LHCN-M2 (cell line): ENCODE data around the gene HIC1. TPM values are rescaled to one million over a fixed set of nuclear protein-coding genes. Genes with fewer than 3 reads are reported as not detected.

Experiments
- DNase-seq: peaks from one replicate; pipeline ENCODE4 v3.0.0-alpha.2; 2012; ENCODE audit warnings: low read depth
- total RNA-seq: library from RNA; depleted of rRNA; stranded (reverse); fragments of >200 nt; gene quantifications from 2 replicates; pipeline ENCODE4 v1.2.3, GENCODE V29; 2014

The HIC1 gene
- total RNA-seq, 1 experiment from 2014 or later, result 8.8 TPM

DNA sequence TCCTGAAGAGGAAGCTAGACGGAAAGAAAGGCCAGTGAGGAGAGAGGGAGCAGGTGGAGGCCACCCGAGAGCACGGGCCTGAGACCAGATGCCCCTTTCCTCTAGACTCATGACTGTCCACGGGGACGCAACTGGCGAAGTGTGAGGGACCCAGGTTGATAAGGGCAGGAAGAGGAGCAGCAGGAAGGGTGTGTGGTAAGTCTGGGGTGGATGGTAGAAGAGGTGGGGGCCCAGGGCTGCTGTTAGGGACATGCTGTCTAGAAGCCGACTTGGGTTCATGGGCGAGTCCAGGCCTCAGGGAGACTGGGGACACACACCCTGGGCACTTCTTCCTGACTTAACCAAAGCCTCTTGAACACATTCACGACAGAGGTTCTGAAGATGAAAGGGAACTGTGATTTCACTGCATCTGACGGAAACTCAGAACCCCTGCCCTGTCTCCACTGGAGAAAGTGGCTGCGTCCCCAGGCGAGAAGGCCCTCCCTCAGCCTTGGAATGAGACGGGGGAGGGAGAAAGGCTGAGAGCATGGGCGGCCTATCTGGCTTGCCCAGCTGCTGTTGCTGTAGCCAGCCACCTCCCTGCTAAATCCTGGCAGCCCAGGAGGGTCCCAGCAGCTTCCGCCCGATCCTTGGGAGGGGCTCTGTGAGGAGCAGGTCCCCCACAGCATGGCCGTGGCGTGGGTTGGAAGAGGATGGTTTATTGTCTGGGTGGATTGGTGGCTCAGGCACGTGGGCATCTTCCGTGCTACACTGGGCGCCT is 6.0 kb downstream of the HIC1 start:
- DNase-seq, result no peak

DNA sequence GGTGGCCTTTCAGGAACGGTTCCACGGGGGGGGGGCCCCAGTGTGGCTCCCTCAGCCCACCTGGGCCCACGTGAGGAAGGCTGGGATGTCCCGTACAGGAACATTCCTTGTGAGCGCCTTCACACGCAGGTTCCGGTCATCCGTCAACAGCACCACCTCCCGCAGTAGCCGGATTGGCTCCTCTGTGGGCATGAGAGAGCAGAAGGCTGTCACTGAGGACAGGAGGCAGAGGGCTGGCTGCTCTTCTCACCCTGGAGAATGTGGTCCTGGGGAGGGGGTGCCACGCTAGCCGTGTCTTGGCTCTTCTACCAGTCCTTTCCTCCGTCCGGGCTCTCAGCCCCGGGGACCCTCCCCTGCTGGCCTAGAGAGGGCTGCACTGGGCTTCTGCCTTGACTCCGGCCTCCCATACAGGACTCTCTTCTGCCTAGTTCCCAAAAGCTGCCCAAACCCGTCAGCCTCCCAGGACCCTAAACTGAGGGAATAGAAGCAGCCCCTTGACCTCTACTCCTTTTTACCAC is 6.6 kb downstream of the HIC1 start:
- no peak for DNase-seq

DNA sequence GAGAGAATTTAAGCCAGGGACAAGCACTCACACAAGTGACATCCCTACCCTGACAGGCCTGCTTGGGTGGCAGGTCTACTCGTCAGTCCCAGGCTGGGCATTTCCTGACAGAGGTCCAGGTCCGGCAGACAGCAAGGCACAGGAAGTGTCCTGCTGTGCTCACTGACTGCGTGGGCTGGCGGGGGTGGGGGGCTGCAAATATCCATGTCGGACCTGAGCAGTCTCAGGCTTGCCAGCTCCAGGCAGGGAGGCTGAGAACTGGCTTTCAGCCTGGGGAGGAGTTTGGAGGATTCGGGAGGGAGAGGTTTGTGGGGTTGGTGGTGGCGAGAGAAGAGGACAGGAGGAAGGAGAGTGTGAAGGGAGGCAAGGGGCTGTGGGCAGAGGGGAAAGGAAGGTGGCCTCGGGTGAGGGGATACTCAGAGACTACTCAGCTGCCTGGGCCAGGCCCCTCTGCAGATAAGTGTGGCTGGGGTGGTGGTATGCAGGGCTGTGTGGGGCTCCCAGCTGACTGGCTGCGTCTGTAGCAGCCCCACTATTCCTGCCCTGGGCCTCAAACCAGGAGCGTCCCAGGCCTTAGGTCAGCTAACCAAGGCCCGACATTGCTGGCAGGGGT is 7.8 kb downstream of the HIC1 start:
- no peak for DNase-seq

DNA sequence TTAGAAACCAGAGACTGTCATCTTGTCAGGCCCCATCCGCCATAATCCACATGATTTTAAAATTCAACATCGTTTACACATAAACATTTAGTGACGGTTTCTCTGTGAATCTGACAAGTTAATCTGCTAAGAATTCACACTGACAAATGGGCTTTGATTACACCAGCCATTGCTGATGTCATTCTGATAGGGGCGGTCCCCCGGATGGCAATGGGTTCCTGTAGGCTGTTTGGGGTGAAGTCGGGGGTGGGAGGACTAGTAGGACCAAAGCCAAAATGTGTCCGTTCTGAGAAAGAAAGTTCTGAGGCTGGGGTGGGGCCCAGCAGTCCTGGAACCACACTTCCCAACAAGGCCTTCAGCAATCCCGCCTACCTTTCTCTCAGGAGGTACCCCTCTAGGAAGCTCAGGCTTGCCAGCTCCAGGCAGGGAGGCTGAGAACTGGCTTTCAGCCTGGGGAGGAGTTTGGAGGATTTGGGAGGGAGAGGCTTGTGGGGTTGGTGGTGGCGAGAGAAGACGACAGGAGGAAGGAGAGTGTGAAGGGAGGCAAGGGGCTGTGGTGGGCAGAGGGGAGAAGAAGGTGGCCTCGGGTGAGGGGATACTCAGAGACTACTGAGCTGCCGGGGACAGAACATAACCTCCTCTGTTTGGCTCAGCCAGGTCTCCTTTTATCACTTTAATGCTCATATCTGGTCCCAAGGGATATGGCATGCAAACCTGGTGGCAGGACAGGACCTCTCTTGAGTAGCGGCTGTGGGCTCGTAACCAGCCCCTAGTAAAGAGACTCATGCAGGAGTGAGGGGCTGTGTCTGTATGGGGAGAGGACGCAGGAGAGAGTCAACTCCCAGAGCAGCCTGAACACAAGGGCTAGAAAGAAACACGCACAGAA is 8.6 kb downstream of the HIC1 start:
- DNase-seq, result no peak

DNA sequence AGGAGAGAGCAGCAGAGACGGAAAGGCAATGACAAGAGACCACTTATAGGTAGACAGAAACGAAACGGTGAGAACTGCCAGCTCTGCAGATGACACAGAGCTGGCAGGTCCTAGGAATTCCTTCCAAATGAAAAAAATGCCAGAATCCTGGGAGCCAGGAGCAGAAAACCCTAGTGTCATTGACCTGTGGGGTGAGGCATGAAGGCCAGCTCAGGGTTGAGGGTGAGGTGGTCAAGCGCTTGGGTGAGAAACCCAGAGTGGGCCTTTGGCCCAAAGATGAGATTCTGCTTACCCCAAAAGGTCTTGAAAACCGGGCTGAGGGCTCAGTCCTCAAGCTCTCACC is 9.2 kb downstream of the HIC1 start:
- no peak for DNase-seq

DNA sequence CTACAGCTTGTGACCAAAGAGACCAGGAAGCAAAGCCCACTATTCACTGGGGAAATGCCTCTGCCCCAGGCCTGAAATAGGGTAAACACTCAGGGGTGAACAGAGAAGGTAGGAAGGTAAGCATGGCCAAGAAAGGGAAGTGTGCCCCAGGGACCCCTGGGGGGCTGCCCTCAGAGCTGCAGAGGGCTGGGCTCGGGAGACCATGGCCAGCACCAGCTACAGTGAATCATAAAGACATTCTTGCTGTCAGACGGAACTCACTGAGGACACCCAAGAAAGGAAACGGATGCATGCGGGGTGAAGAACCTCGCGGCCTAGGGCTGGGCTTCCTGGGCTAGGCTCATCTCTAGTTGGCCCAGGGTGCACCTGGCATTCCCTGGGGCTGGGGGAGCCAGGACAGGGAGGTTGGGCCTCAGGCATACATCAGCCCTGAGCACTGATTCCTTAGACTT is 9.6 kb downstream of the HIC1 start:
- DNase-seq, result no peak

DNA sequence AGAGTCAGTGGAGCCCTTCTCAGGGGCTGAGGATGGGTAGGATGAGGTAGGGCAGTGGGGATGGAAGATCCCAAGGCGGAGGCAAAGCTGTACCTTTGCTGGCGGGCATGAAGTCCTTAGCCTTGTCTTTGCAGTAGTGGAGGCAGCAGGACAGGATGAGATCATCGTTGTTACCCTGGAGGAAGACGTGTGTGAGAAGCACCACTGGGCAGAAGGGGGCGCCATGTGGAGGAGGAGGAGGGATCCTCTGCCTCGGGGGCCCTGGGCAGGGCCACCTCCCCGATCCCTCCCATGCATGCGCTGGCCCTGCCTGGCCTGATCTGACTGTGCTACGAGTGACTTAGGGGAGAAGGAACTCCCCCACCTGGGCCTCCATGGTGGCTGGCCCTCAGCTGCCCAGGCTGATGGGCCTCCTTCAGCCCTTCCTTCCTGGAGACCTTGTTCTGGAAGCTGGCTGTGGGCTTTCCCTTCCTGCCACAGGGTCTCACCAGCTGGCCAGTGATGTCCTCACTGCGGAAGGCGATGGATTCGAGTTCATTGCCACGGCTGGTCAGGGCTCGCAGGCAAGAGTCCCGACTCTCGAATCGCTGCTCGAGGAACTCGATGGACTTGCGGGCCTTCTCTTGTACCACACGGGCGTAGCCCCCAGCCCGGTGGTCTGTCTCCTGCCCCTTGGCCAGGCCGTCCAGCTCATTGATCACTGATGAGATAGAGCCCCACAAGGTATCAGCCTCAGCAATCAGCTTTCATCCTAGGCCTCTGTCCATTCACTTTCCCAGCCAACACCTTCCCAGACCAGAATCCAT is 10.3 kb downstream of the HIC1 start:
- no peak for DNase-seq

DNA sequence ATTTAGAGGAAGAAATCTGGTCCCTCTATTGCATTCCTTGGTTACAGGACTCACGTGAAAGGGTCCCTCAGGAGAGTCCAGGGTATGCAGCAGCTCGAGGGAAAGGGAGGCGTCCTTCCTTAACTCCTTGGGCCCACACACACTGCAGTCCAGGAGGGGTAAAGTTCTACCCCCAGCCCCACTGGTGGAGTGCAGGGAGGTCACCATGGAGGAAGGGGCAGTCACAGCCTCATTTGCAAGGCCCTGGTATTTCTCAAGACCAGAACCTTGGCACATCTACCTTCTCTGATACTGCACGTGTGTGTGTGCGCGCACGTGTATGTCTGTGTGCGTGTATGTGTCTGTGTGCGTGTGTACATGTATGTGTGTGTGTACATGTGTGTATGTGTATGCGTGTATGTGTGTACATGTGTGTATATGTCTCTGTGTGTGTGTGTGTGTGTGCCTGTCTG is 11.1 kb downstream of the HIC1 start:
- DNase-seq, result no peak

DNA sequence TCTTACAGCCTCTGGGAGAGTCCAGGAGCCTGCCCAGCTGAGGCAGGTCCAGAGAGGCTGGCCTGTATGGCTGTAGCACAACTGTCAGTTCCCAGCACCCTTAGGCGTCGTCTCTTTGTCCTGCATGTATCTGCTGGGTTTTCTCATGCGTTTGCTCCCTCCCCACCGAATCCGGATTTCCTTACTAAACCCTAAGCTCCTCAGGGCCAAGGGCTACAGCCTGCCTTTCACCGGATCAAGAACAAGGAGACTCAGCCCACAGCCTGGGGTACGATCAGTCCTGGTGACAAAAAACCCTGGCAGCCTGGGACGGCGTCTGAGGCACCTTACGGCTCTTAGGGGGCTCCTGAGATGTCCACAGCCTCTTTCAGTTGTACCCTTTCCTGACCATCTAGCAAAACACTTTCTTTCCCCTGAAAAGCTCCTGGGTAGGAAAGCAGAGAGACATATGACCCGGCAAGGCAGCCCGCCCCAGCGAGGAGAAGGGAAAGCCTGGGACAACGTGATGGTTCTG is 12.2 kb downstream of the HIC1 start:
- DNase-seq, result no peak

DNA sequence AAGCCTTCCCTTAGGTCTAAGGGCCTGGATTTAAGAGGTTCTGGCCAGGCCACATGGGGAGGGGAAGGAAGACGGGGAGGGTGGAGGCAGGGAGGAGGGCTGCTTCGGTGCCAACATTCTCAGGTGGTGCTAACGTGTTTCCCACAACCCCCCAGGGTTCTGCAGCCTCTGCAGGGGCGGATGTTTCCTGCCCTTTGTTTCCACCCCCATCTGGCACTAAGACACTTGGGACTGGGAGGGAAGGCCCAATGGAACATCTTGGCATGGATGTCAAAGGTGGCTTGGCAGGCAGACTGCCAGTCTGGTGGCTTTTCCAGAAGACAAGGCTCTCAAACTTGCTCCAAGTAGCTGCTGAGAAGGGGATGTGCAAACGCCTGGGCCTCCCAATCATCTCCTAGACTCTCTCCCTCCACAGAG is 12.7 kb downstream of the HIC1 start:
- no peak for DNase-seq

DNA sequence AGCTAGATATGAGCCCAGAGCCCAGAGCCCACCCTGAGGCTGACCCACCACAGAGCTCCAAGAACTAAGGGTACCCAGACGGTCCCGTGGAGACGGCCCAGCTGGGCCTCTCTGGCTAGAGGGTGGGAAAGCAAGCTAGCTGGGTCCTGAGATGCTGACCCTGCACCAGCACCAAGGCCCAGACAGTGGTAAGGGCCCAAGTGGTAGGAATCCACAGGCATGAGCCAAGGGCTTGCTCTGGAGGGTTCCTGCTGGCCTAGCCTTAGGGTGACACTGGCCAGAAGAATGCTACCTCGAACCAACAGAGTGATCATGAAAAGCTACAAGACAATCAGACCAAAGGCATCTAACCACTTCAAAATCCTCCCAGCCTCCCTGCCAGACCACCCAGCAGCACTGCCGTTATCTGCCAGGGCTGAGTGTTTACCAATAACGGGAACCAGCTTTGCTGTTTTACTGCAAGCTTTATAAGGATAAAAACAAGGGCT is 13.2 kb downstream of the HIC1 start:
- DNase-seq, result peak; percentile 66

DNA sequence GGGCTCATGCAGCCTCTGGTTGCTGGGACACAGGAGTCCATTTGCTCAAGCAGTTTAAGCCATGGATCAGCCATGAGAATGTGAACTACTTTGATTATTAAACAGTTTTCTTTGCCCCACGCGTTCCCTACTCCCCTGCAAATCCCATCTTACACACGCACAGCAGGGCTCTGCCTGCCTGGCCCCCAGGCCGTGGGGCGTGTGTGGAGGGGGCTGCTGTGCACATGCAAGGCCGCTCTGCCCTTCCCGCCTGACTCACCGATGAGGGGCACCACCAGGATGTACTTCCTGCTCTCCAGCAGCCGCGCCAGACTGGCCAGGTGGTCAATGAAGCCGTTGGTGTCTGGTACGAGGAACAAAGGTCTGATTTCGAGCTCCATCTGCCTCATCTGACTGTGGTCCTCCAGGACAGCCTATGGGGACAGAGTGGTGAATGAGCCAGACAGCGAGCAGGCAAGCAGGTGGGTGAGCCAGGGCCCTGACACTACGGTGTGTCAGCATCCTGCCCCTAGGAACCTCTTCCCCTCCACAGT is 13.7 kb downstream of the HIC1 start:
- DNase-seq, result peak; percentile 84

DNA sequence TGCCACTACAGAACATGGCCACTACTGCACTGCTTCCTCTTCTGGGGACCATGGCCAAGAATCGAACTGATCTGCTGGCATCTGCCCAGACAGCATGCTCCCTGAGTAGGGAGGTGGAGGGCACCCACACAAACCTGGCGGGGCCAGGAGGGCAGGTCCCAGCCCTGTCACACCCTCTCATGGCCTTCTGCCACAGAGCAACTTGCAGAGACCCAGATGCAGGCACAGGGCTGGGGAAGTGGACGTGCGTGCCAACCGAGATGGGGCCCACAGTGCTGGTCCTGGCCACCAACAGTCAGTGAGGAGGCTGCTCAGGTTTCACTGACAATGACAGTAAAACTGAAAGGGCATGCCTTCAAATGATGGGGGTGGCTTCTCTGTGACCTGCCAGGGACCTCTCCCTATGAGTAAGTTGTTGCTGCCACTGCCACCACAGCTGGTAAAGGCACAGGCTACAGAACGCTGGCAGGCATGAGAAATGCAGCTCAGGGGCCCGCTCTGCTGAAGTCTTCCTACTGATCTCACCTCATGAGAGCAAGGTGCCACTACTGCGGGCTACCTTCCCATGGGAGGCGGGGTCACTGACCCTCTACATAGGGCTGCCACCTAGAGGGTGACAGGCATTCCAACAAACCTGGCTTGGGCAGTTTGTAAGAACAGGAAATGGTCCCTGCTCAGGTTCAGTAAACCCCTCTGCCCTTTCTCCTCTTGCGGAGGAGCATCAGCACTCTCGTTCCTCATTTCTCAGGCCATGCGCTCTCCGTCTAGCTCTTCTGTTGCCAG is 15.5 kb downstream of the HIC1 start:
- no peak for DNase-seq

DNA sequence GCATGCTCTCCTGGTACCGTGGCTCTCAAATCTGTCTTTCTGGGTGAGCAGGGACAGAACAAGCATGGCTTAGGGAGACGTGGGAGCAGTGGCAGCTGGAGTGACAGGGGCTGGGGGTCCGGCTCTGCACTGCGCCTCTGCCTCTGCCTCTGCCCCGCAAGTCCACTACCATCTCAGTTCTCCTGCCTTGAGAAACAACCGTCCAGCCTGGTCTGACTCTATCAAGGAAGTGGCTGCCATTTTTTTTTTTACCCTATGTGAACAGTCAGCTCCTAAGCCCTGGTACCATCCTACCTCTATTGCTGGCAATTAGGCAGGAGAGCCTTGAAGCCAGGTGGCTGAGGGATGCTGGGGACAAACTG is 16.1 kb downstream of the HIC1 start:
- DNase-seq, result no peak

DNA sequence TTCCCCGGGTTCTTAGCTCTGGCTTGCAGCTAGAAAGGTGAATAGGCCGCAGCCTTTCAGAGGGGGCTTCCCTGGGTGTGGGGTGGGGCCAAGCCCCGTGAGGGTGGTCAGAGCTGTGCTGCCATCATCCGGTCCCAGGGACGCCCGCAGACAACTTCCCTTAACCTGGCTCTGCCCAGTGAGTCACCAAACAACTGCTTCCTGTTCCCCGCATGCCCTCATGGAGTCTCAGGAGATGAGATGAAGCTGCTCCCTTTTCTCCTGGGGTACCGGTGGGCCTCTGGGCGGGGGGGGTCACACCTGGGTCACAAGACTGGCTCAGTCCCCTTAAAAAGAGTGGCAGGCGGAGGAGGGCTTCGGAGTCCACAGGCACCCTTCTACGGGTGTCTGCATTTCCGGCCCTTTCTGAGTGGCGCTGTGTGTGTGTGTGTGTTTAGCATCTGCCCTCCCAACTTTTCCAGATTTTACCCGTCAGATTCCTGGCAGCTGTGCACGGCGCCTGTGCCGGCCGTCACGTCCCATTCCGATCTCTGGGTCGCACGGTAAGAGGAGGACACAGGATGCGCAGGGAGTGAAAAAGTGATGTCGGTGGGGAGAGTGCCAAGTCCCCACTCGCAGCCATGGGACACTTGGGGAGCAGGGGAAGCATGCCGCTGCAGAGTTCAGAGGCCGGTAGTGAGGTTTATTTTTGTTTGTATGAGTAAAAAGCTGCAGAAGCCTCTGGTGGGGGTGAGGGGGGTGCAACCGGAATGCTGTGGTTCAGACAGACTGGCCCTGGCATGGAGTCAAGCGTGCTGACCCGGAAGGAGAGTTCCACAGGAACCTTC is 16.8 kb downstream of the HIC1 start:
- DNase-seq, result peak; percentile 83

DNA sequence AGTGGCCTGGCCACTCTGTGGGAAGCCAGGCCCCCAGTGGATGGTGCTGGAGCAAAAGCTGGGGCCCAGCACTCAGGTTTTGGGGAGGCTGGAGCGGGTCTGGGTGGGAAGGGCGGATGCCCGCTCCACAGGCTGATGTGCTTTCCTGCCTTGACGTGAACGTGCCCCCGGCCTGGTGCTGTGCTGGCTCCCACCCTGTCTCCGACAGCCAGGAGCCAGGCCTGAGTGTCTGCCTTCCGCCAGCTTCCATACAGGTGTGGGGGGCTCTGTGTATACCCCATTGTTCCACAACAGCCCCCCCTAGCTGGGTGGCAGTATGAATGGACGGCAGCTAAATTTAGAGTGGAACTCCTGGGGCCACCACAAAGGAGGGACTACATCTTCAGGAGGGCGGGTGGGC is 20.0 kb downstream of the HIC1 start:
- DNase-seq, result no peak

DNA sequence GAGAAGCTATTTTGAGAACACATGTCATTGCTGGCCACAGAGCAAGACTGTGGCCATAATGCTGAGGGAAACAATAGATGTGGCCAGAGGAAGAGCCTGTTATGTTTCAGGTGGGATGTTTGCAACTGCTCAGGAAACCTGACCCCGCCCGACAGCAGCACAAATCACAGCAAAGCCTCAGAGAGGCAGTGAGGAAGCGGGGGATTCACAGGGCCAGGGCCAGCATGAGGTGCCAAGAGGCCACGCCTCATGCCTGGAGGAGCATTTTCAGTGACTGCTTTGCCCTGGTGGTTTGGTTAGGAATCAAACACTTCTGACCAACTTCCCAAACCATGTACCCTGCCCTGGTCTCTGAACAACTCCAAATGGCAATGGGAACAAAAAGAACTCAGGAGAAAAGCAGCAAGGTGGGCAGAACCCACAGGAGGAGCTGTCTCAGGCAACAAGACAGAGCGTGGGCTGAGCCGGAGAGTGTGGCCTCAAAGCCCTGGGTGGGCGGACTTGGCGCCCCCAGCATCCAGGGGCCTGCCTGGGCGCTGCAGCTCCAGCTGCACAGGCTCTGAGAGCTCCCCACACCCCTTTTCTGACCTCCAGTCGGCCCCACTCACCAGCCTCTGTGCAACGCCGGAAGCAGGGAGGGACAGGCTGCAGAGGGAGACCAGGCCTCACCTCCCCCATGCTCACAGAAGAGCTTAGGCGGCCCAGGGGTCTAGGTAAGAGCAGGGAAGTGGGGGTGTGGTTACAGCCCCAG is 20.6 kb downstream of the HIC1 start:
- DNase-seq, result no peak
